Activated CD8-positive, alpha-beta T cell treated with anti-CD3 and anti-CD28 coated beads for 36 hours (primary cell): ENCODE results near the gene VSTM2L. TPM values are rescaled to one million over a fixed set of nuclear protein-coding genes. Genes with fewer than 3 reads are reported as not detected.
"Not testable (repeated sequence)": the region's sequence is repeated elsewhere in the genome, so short reads cannot be mapped to it uniquely, and the experiment has no call there.

Source experiments
- ATAC-seq: fragments of 200-7000 bp; cut with Tn5 transposase; one replicate; pipeline ENCODE4 v1.10.0; 2021; ENCODE audit warnings: mild to moderate bottlenecking, moderate library complexity
- CTCF ChIA-PET: fragments of 350-600 bp; sonication (Branson Sonifier 250); formaldehyde crosslinking; loops from one replicate; lab custom pipeline; 2021; ENCODE audit warnings: antibody characterized with exemption; lab: Charles Lee
- POLR2A ChIA-PET: fragments of 350-600 bp; sonication (Branson Sonifier 250); formaldehyde crosslinking; loops from one replicate; lab custom pipeline; 2021; ENCODE audit warnings: antibody characterized with exemption; lab: Charles Lee
- DNase-seq: peaks from one replicate; pipeline ENCODE4 v3.0.0-alpha.2; 2020
- H3K27ac Mint-ChIP-seq: one replicate; pipeline ENCODE4 v1.8.0; 2021; ENCODE audit warnings: mild to moderate bottlenecking, mixed read lengths
- H3K27me3 Mint-ChIP-seq: one replicate; pipeline ENCODE4 v1.8.0; 2021; ENCODE audit warnings: mixed read lengths
- H3K36me3 Mint-ChIP-seq: one replicate; pipeline ENCODE4 v1.8.0; 2021; ENCODE audit warnings: low read depth, mixed read lengths
- H3K4me1 Mint-ChIP-seq: one replicate; pipeline ENCODE4 v1.8.0; 2021; ENCODE audit warnings: low read depth, mixed read lengths
- H3K4me3 Mint-ChIP-seq: one replicate; pipeline ENCODE4 v1.8.0; 2021; ENCODE audit warnings: mild to moderate bottlenecking, moderate library complexity, mixed read lengths
- H3K9me3 Mint-ChIP-seq: one replicate; pipeline ENCODE4 v1.8.0; 2021; ENCODE audit warnings: mixed read lengths
- CTCF ChIP-seq: fragments of 200-600 bp; IDR thresholded peaks from one replicate; pipeline ENCODE4 v1.8.0; 2022; ENCODE audit warnings: antibody characterized with exemption, mild to moderate bottlenecking
- intact Hi-C: fragments of 100-400 bp; cut with micrococcal nuclease; formaldehyde crosslinking; loops from one replicate; pipeline ENCODE4 v1.10.0; 2022
- total RNA-seq, 2 experiments: library from RNA; stranded (reverse); gene quantifications; one replicate each; pipeline ENCODE4 v1.2.3, GENCODE V29; 2021

The VSTM2L gene
- total RNA-seq, result not detected

- TF ChIP-seq CTCF, result no peak
- no peaks in the 10 kb centered on the region for H3K9me3 Mint-ChIP-seq
- intact Hi-C loops, result no loop called here
- ChIA-PET POLR2A (interaction anchor here (0.9 kb wide), 1 partner anchor 16 kb away, joined by 4 read pairs; no protein-coding TSS in a partner anchor), CTCF (interaction anchor here (0.6 to 1.2 kb wide), 2 partner anchors 12 to 48 kb away, joined by 3 read pairs; no protein-coding TSS in a partner anchor)
- DNase-seq (no peak), ATAC-seq (no peak)
- no peaks in the 10 kb centered on the region for H3K36me3 Mint-ChIP-seq
- no peak within 1 kb of the TSS for H3K4me3 Mint-ChIP-seq
- peaks cover 49% of the 10 kb centered on the region for H3K27me3 Mint-ChIP-seq
- H3K27ac Mint-ChIP-seq, result no peak within 1 kb of the TSS
- H3K4me1 Mint-ChIP-seq, result peaks cover 9% of the 10 kb centered on the region
Measured at GRCh38 chr20:37902504-37903313, at the start of gene VSTM2L. VSTM2L (plus strand) TSS chr20:37903127; CDS start chr20:37903351, 224 bp downstream.

DNA sequence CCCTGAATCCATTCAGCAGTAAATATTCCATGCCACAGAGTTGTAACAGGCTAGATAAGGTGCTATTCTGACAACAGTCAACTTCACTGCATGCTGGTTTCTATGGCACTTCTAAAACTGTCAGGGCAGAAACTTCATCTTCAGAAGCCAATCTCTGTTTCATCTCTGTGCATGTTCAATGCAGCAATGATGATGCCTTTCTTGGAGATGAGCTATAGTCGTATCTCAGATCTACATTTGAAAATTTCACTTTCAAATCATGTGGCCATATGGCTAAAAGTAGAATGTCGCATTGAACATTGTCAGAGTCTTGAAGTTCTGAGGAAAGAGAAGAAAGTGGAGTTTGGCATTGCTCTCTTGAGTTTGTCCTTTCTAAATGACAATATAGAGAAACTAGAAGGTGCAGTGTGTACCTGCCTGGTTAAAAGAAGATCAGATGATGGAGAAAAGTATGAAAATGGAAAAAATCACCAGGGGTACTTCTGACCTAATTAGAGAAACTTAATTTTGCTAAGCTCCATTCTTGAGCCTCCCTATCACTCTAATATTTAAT lies 49.0 kb upstream of the VSTM2L start:
- intact Hi-C loops, result no loop called here
- peaks cover 6% of the 10 kb centered on the region for H3K36me3 Mint-ChIP-seq
- ChIA-PET POLR2A (interaction anchor here (0.9 kb wide), 1 partner anchor 11 kb away, joined by 5 read pairs; no protein-coding TSS in a partner anchor), CTCF (interaction anchor here (1.3 kb wide), 1 partner anchor 49 kb away, joined by 3 read pairs; the partner anchor contains the start of gene VSTM2L)
- TF ChIP-seq CTCF, result no peak
- ATAC-seq (no peak), DNase-seq (no peak)
- H3K9me3 Mint-ChIP-seq, result no peaks in the 10 kb centered on the region
- no peaks in the 10 kb centered on the region for H3K27me3 Mint-ChIP-seq
- H3K4me3 Mint-ChIP-seq, result no peak overlapping the region
- H3K4me1 Mint-ChIP-seq, result no peaks in the 10 kb centered on the region
- H3K27ac Mint-ChIP-seq, result no peak overlapping the region

DNA sequence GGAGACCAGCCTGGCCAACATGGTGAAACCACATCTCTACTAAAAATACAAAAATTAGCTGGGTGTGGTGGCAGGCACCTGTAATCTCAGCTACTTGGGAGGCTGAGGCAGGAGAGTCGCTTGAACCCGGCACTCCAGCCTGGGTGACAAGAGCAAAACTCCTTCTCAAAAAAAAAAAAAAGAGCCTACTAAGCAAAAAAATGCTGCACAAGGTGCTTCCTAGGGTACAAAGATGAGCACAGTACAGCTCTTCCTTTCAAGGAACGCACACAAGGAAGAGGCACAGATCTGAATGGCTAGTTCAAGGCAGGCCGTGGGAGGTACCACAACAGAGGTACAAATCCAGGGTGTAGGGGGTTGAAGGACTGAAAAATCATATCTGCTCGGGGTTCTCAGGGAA lies 46.9 kb upstream of the VSTM2L start:
- H3K27ac Mint-ChIP-seq, H3K9me3 Mint-ChIP-seq, ATAC-seq, H3K27me3 Mint-ChIP-seq, CTCF ChIA-PET, H3K4me1 Mint-ChIP-seq, H3K4me3 Mint-ChIP-seq, intact Hi-C loops, DNase-seq, POLR2A ChIA-PET: not testable (repeated sequence)
- H3K36me3 Mint-ChIP-seq, result peaks cover 17% of the 10 kb centered on the region

- Mint-ChIP-seq H3K9me3 (no peaks in the 10 kb centered on the region), H3K27ac (no peak overlapping the region), H3K27me3 (no peaks in the 10 kb centered on the region), H3K4me3 (no peak overlapping the region), H3K36me3 (peaks cover 17% of the 10 kb centered on the region), H3K4me1 (no peaks in the 10 kb centered on the region)
- DNase-seq, result no peak
- no peak for ATAC-seq
- TF ChIP-seq CTCF, result no peak
- CTCF ChIA-PET, result no interaction called here
- intact Hi-C loops, result no loop called here
- POLR2A ChIA-PET, result no interaction called here
Measured at GRCh38 chr20:37856932-37857660, 45.8 kb upstream of the VSTM2L start.

DNA sequence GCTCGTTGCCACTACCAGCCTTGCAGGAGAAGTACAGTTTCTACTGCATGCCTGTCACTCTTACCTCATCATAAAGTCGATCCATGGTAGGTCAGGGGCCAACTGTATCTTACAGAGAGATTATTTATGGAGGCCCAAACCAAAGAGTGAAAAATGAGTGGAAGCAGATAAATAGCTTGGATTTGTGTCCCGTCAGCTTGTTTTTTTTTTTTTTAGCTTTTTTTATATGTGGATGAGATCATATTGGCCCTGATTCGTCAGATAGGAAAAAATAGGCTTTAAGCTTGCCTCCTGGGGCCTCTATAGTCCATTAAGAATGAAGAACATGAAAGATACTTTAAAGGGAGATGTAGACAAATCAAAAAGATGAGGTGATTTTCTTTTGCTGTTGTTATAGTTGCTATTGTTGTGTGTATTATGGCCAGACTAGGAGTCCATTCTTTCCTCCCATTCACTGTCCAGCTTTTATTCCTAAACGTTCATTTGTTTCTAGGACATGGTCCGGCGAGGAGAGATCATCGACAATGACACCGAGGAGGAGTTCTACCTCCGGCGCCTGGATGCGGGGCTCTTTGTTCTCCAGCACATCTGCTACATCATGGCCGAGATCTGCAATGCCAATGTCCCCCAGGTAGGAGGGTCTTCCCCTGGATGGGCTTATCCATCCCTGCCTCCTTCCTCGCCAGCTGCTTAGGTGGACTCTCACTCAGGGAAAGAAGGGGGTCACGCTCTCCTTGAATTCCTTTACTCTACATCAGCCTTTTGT lies 43.3 kb upstream of the VSTM2L start:
- CTCF ChIA-PET, result no interaction called here

More for the DNA sequence above, 43.3 kb upstream of the VSTM2L start:
- Mint-ChIP-seq H3K27me3 (no peaks in the 10 kb centered on the region), H3K36me3 (peaks cover 15% of the 10 kb centered on the region), H3K27ac (no peak overlapping the region), H3K9me3 (no peaks in the 10 kb centered on the region), H3K4me3 (no peak overlapping the region), H3K4me1 (no peaks in the 10 kb centered on the region)
- no peak for DNase-seq
- TF ChIP-seq CTCF, result no peak
- POLR2A ChIA-PET, result no interaction called here
- ATAC-seq, result no peak
- intact Hi-C loops, result no loop called here
